WTC11 (cell line): ENCODE results near the gene RAB5IF.

Experiments used
- NR2C2 ChIP-seq: sonication (generic); formaldehyde crosslinking; IDR thresholded peaks from 2 replicates; pipeline ENCODE4 v1.8.0; 2022; ENCODE audit warnings: mild to moderate bottlenecking, missing genetic modification reagents
- SP1 ChIP-seq: sonication (generic); formaldehyde crosslinking; conservative IDR thresholded peaks from 2 replicates; pipeline ENCODE4 v1.8.1; 2022; ENCODE audit warnings: missing genetic modification reagents
- TCF7 ChIP-seq: sonication (generic); formaldehyde crosslinking; IDR thresholded peaks from 2 replicates; pipeline ENCODE4 v1.8.0; 2022; ENCODE audit warnings: mild to moderate bottlenecking, low read depth, missing genetic modification reagents, moderate library complexity
- TF ChIP-seq, protein P1 (sequence below): fragments of 200-600 bp; IDR thresholded peaks from 2 replicates; pipeline ENCODE4 v1.8.0; 2022; ENCODE audit warnings: antibody characterized with exemption
- TF ChIP-seq, protein P2 (sequence below): sonication (generic); formaldehyde crosslinking; IDR thresholded peaks from 2 replicates; pipeline ENCODE4 v1.8.0; 2022; ENCODE audit warnings: mild to moderate bottlenecking, missing genetic modification reagents
- TF ChIP-seq, protein P3 (sequence below): sonication (generic); formaldehyde crosslinking; IDR thresholded peaks from 2 replicates; pipeline ENCODE4 v1.8.1; 2023; ENCODE audit warnings: mild to moderate bottlenecking, missing genetic modification reagents
- TF ChIP-seq, protein P4 (sequence below): sonication (generic); formaldehyde crosslinking; IDR thresholded peaks from 2 replicates; pipeline ENCODE4 v1.8.0; 2022; ENCODE audit warnings: mild to moderate bottlenecking, missing genetic modification reagents
- TF ChIP-seq, protein P5 (sequence below): sonication (generic); formaldehyde crosslinking; IDR thresholded peaks from 2 replicates; pipeline ENCODE4 v1.8.0; 2023; ENCODE audit warnings: missing genetic modification reagents

DNA sequence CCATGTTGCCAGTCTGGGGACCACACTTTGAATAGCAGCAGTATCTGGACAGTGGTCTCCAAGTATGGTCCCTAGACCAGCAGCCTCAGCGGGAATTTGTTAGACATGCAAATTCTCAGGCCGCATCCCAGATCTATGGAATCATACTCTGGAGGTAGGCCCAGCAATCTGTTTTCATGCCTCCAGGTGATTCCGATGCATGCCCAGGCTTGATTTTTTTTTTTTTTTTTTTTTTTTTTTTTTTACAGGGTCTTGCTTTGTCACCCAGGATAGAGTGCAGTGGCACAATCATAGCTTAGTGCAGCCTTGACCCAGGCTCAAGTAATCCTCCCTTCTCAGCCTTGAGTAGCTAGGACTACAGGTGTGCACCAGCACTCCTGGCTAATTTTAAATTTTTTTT lies 41.1 kb downstream of the RAB5IF start:
- TF ChIP-seq SP1 (CRISPR knock-in tag) (no peak), NR2C2 (CRISPR knock-in tag) (no peak), TCF7 (CRISPR knock-in tag) (no peak)
- TF ChIP-seq, protein P1, sequence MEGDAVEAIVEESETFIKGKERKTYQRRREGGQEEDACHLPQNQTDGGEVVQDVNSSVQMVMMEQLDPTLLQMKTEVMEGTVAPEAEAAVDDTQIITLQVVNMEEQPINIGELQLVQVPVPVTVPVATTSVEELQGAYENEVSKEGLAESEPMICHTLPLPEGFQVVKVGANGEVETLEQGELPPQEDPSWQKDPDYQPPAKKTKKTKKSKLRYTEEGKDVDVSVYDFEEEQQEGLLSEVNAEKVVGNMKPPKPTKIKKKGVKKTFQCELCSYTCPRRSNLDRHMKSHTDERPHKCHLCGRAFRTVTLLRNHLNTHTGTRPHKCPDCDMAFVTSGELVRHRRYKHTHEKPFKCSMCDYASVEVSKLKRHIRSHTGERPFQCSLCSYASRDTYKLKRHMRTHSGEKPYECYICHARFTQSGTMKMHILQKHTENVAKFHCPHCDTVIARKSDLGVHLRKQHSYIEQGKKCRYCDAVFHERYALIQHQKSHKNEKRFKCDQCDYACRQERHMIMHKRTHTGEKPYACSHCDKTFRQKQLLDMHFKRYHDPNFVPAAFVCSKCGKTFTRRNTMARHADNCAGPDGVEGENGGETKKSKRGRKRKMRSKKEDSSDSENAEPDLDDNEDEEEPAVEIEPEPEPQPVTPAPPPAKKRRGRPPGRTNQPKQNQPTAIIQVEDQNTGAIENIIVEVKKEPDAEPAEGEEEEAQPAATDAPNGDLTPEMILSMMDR: no peak
- TF ChIP-seq, protein P2, sequence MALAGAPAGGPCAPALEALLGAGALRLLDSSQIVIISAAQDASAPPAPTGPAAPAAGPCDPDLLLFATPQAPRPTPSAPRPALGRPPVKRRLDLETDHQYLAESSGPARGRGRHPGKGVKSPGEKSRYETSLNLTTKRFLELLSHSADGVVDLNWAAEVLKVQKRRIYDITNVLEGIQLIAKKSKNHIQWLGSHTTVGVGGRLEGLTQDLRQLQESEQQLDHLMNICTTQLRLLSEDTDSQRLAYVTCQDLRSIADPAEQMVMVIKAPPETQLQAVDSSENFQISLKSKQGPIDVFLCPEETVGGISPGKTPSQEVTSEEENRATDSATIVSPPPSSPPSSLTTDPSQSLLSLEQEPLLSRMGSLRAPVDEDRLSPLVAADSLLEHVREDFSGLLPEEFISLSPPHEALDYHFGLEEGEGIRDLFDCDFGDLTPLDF (CRISPR knock-in tag): no peak
- TF ChIP-seq, protein P3, sequence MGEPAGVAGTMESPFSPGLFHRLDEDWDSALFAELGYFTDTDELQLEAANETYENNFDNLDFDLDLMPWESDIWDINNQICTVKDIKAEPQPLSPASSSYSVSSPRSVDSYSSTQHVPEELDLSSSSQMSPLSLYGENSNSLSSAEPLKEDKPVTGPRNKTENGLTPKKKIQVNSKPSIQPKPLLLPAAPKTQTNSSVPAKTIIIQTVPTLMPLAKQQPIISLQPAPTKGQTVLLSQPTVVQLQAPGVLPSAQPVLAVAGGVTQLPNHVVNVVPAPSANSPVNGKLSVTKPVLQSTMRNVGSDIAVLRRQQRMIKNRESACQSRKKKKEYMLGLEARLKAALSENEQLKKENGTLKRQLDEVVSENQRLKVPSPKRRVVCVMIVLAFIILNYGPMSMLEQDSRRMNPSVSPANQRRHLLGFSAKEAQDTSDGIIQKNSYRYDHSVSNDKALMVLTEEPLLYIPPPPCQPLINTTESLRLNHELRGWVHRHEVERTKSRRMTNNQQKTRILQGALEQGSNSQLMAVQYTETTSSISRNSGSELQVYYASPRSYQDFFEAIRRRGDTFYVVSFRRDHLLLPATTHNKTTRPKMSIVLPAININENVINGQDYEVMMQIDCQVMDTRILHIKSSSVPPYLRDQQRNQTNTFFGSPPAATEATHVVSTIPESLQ (CRISPR knock-in tag): no peak
- TF ChIP-seq, protein P4, sequence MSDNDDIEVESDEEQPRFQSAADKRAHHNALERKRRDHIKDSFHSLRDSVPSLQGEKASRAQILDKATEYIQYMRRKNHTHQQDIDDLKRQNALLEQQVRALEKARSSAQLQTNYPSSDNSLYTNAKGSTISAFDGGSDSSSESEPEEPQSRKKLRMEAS (CRISPR knock-in tag): no peak
- TF ChIP-seq, protein P5, sequence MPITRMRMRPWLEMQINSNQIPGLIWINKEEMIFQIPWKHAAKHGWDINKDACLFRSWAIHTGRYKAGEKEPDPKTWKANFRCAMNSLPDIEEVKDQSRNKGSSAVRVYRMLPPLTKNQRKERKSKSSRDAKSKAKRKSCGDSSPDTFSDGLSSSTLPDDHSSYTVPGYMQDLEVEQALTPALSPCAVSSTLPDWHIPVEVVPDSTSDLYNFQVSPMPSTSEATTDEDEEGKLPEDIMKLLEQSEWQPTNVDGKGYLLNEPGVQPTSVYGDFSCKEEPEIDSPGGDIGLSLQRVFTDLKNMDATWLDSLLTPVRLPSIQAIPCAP (CRISPR knock-in tag): no peak
